ENCODE results near the gene LHX3. TPM values are rescaled to one million over a fixed set of nuclear protein-coding genes. Genes with fewer than 3 reads are reported as not detected.

Gene LHX3
- total RNA-seq, 1 experiment from 2014 or later: not detected

GRCh38 chr9:136225366-136225747 lies 20.4 kb upstream of the LHX3 start:
- H3K9me3 Mint-ChIP-seq: no peaks in the 10 kb centered on the region
- Histone ChIP-seq H3T11ph (ENCODE audit: low read length) (no peak overlapping the region), H3K79me2 (ENCODE audit: insufficient read depth, low read length) (peaks cover 4% of the 10 kb centered on the region; the same call in 1 of the 2 replicates), H3K4me2 (ENCODE audit: insufficient read depth, insufficient read length, low read length) (no peak overlapping the region), H3K14ac (ENCODE audit: insufficient read depth, low read length) (no peak overlapping the region; the same call in 1 of the 2 replicates), H2AFZ (ENCODE audit: low read length) (no peak overlapping the region), H3K4ac (ENCODE audit: low read depth, low read length) (no peak overlapping the region), H3K4me1 (ENCODE audit: insufficient read depth, low read length) (no peaks in the 10 kb centered on the region), H3K9me3 (ENCODE audit: control insufficient read depth, low read depth, low read length) (no peaks in the 10 kb centered on the region), H2BK12ac (ENCODE audit: insufficient read length, low read depth, low read length) (no peak overlapping the region), H3K27ac (ENCODE audit: insufficient read length, low read depth, low read length) (no peak overlapping the region), H2BK120ac (ENCODE audit: low read depth, low read length, poor library complexity, severe bottlenecking) (no peak overlapping the region), H3K23ac (ENCODE audit: insufficient read length, low read depth, low read length) (no peak overlapping the region), H2BK5ac (ENCODE audit: insufficient read length, low read length) (no peak overlapping the region), H3K56ac (ENCODE audit: insufficient read length, low read depth, low read length) (no peak overlapping the region), H3K27me3 (ENCODE audit: insufficient read depth, low read length) (no peaks in the 10 kb centered on the region), H4K8ac (replicated peaks; ENCODE audit: insufficient read length, low read depth, low read length) (no peak overlapping the region), H4K91ac (ENCODE audit: insufficient read length, low read depth, low read length) (no peak overlapping the region), H3K18ac (ENCODE audit: insufficient read length, low read depth, low read length) (no peak overlapping the region), H2BK20ac (ENCODE audit: low read depth, low read length, poor library complexity, severe bottlenecking) (no peak overlapping the region), H2BK15ac (ENCODE audit: low read depth, low read length) (no peak overlapping the region), H3K9ac (ENCODE audit: extremely low read depth, insufficient read length, low read length) (no peak overlapping the region), H4K5ac (ENCODE audit: insufficient read length, low read depth, low read length) (no peak overlapping the region), H3K79me1 (ENCODE audit: insufficient read depth, low read depth, low read length, poor library complexity, severe bottlenecking) (no peaks in the 10 kb centered on the region), H2AK5ac (ENCODE audit: insufficient read length, low read length) (no peak overlapping the region), H4K20me1 (ENCODE audit: control insufficient read depth, insufficient read depth, insufficient read length) (no peaks in the 10 kb centered on the region), H3K23me2 (ENCODE audit: insufficient read length, low read depth, low read length, poor library complexity, severe bottlenecking) (no peaks in the 10 kb centered on the region)
- no peak for TF ChIP-seq CTCF (conservative IDR thresholded peaks at IDR 0.05)
- WGBS (ENCODE audit: extremely low coverage, insufficient read length, low lambda C conversion rate): no CpG with 5 or more reads among the region's 19 CpGs
- DNase-seq: no peak
- H3K36me3 Mint-ChIP-seq (ENCODE audit: insufficient read depth in 1 of 3, low read depth in 3 of 3): peaks cover 15 to 39% (median 16%) of the 10 kb centered on the region in 3 experiments
- H3K4me3 Mint-ChIP-seq: 0 out of 5 replicates have a peak overlapping the region, but pooled peaks of 1 of the 2 experiments have one; percentile 22
- H3K27me3 Mint-ChIP-seq (ENCODE audit: low read depth): no peaks in the 10 kb centered on the region
- H3K4me1 Mint-ChIP-seq: peaks cover 0 to 5% of the 10 kb centered on the region in 2 experiments; a peak in 2 of 4 replicates
- H3K27ac Mint-ChIP-seq: peak overlapping the region in 2 of 3 experiments; percentile 8 to 24; a peak in 2 of 7 replicates

All from H9 (cell line).